Measurements from ENCODE around the gene ENO1. TPM values are rescaled to one million over a fixed set of nuclear protein-coding genes. Genes with fewer than 3 reads are reported as not detected.

The ENO1 gene
- total RNA-seq, 1 donor from 2014 or later, result 1,108 TPM

DNA sequence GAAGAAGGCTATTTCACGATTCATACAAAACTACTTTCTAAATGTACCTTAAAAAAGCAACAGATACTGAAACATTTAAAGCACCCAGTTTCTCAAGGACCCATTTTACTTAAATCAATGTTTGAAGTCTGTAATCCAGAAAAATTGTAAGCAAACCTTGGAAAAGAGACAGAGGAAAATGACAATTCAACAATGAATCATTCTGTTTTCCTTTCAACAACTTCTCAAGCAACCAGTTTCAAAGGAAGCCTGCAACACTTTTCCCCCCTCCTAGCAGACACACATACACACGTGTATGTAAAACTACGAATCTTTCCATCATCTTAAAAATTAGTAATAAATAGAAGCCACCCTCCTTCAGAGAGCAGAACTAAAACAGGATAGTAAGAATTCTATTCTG lies 62.2 kb downstream of the ENO1 start:
- no peak for DNase-seq (ENCODE audit: extremely low read depth, low read depth, low spot score)

DNA sequence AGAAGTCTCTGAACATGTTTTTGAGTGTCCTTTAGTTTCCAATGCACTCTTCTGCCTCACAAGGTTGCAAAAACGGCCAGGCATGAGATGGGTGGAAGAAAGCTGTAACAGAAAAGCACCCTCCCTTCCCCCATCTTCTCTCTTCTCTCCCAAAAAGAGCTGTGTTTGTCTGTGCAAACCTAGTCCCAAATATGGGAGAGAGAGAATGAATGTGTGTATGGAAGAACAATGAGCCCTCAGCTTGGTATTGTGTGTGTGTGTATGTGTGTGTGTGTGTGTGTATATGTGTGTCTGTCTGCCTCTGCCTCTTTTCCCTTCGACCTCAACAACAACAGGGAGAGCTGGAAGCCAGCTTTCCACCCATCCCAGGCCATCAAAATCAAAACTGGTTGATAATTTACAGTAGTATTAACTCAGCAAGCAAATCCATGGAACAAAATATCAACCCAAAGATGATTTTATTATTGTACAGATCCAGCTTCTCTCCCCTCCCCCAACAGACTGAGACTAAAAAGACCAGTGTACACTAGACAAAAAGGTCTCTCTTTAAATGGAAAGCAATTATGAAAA lies 62.8 kb downstream of the ENO1 start:
- no peak for DNase-seq (ENCODE audit: extremely low read depth, low read depth, low spot score)

DNA sequence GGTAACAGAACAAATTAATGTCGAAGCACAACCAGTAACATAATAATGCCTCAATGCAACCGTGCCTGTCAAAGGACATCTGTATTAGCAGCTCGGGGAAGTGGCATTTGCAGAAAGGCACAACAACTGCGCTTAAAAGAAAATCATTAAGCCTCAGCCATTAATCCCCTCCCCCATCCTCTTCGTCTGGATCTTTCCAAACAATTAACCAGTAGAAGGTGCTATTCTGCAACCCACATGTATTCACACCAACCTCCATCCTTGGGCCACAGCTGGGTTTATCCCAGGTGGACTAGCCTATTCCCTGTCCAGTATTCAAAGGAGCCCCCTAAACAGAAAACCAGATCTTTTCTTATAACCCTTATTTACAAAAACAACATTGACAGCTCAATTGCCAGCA lies 63.6 kb downstream of the ENO1 start:
- no peak for DNase-seq (ENCODE audit: extremely low read depth, low read depth, low spot score)

DNA sequence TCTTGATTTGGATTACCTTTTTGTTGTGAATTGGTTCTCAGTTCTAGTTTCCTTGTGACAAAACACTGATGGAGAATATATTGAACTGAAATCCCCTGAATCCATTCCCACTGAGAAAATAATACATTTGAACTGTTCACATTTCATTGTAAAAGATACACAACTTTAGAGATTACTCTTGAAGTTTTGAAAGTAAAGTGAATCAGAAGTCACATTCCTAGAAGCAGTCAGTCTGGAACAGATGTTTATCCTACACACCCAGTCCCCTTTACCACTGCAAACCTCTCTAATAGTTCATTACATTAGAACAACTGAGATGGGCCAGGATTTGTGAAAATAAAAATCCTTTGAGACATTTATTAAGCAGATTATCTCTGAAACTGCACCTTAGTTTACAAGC lies 64.5 kb downstream of the ENO1 start:
- DNase-seq (ENCODE audit: extremely low read depth, low read depth, low spot score), result no peak

DNA sequence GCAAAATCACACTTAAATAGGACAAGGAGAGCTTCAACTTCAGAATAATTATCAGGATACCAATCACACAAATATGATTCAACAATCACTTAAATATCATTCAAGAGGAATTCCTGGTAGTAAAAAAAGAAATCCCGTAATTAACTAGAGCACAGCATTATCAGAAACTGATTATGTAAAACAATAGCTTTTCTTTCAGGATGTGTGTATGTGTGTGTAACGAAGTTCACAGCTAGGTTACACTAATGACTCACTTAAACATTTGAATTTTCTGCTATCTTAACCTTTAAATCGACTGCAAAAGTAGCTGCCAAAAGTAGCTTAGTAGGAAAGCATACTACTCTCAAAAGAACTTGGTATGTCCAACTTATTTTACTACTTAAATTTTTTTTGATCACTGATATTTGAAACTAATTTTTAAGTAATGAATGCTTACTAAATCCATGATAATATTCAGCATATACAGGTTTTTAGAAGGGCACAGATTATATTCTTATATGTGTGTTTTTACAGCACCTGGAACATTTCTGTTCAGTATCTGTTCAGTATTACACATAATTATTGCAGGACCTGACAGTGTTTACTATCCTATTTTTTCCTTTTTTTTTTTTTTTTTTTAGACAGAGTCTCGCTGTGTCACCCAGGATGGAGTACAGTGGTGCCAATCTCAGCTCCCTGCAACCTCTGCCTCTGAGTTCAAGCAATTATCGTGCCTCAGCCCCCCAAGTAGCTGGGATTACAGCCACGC lies 65.3 kb downstream of the ENO1 start:
- no peak for DNase-seq (ENCODE audit: extremely low read depth, low read depth, low spot score)

DNA sequence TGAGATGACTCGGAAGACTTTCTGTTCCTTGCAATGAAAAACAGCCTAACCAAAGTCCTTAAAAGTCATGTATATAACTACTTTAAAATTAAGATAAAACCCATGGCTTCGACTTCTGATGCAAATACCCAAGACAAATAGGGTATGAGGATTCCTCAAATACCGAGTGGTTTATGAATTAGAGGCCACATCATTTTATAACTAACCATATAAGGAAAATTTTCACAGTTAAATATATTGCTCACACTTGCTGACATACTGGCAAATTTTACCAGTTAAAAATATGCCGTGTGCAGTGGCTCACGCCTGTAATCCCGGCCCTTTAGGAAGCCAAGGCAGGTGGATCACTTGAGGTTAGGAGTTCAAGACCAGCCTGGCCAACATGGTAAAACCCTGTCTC lies 66.4 kb downstream of the ENO1 start:
- DNase-seq (ENCODE audit: extremely low read depth, low read depth, low spot score), result no peak

Other genes with a start within 250 kb of the ENO1 start
- gene RERE, start 61.0 kb downstream of the ENO1 start, total RNA-seq, result 36.2 and 141 TPM in 2 replicates
- gene CA6, start 67.2 kb upstream of the ENO1 start, total RNA-seq, result not detected in 2 replicates
- gene SLC2A7, start 147.7 kb upstream of the ENO1 start, total RNA-seq, result not detected in 2 replicates
- gene SLC2A5, start 190.9 kb upstream of the ENO1 start, total RNA-seq, result 0.18 TPM in 1 of 2 replicates, not detected in the other